ENCODE data around the gene SPIB.
"Not testable (repeated sequence)": the region's sequence is repeated elsewhere in the genome, so short reads cannot be mapped to it uniquely, and the experiment has no call there.

The SPIB gene

DNA sequence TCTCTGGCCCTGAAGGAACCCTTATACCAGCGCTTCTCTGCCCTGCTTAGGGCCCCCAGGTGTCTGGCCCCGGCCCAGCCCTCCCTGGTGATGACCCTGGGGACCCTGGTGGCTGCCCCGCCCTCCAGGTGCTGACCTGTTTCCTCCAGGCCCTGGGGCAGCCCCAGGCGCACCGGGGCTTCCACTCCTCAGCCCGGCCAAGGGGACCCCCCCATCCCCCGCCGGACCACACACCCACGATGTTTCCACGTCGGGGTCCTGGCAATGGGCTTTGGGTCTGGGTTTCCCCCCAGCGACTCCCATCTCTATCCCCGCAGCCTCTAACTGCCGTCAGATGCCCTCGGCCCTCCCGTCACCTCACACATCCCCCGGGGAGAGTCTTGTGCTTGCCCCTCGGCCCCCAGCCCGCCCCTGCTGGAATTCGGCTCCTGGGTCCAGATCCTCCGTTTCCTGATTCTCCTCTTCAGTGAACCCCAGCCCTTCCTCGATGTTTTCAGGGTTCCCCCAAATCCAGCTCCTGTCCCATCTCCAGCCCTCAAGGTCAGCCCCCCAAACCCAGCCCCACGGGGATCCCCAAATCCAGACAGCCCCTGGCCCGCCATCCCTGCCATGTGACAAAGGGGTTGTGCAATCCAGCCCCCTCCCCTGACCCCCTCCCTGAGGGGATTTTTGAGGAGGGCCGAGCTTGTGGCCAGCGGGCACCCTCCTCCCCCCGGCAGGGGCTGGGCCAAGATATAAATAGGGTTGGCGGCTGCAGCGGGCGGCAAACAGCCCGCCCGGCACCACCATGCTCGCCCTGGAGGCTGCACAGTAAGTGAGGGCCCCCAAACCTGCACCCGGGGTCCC, at the start of gene SPIB:
Gene SPIB, plus strand, starts transcription at position 763 of the 846 bp plus-strand sequence. Its CDS starts 25 bp downstream, at position 788.
- DNase-seq (ENCODE audit: low spot score), result peak; percentile 62

- DNase-seq (ENCODE audit: low spot score), result no peak
These were observed 46.7 kb upstream of the SPIB start for GRCh38 chr19:50371914-50372475.

DNA sequence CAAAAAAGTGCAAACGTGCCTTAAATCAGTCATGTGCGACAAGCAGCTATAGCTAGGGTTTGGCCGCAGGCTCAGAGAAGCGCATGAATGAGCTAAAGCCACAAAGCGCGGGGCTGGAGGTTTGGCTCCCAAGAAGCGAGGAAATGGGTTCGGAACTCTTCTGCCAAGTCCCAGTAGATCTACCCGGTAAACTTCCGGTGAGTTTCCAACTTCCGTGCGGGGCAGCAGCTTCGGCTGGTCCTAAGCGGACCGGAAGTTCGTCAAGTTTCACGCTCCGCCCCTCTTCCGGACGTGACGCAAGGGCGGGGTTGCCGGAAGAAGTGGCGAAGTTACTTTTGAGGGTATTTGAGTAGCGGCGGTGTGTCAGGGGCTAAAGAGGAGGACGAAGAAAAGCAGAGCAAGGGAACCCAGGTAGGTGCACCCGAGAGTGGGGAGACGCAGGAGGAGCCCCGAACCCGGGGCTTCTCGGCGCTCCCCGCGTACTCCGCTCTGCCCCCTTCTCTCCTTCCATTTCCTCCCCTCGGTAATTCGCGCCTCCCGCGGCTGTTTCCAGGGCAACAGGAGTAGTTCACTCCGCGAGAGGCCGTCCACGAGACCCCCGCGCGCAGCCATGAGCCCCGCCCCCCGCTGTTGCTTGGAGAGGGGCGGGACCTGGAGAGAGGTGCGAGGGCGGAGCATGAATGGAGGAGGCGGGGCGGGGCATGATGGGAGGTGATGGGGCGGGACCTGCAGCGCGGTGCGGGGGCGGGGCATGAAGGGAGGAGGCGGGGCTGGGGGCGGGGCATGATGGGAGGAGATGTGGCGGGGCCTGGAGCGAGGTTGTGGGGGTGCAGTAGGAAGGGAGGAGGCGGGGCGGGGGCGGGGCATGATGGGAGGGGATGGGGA, 42.3 kb upstream of the SPIB start, which contains the start of gene NR1H2:
Gene NR1H2, plus strand, starts transcription at position 292 of the 885 bp plus-strand sequence. CDS start 1,149 bp downstream, outside the sequence.
- peak; percentile 96 for DNase-seq (ENCODE audit: low spot score)

GRCh38 chr19:50377051-50377461, 41.7 kb upstream of the SPIB start:
- DNase-seq (ENCODE audit: low spot score), result no peak

GRCh38 chr19:50377517-50377916, 41.2 kb upstream of the SPIB start:
- no peak for DNase-seq (ENCODE audit: low spot score)

DNA sequence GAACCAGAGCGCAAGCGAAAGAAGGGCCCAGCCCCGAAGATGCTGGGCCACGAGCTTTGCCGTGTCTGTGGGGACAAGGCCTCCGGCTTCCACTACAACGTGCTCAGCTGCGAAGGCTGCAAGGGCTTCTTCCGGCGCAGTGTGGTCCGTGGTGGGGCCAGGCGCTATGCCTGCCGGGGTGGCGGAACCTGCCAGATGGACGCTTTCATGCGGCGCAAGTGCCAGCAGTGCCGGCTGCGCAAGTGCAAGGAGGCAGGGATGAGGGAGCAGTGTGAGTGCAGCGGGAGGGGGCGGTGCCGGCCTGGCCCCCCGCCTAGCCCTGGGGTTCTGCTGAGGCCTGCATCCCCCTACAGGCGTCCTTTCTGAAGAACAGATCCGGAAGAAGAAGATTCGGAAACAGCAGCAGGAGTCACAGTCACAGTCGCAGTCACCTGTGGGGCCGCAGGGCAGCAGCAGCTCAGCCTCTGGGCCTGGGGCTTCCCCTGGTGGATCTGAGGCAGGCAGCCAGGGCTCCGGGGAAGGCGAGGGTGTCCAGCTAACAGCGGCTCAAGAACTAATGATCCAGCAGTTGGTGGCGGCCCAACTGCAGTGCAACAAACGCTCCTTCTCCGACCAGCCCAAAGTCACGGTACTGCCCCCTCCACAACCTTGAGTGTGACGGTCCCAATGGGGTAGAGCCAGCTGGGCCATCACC, 40.4 kb upstream of the SPIB start:
- DNase-seq (ENCODE audit: low spot score), result no peak

DNA sequence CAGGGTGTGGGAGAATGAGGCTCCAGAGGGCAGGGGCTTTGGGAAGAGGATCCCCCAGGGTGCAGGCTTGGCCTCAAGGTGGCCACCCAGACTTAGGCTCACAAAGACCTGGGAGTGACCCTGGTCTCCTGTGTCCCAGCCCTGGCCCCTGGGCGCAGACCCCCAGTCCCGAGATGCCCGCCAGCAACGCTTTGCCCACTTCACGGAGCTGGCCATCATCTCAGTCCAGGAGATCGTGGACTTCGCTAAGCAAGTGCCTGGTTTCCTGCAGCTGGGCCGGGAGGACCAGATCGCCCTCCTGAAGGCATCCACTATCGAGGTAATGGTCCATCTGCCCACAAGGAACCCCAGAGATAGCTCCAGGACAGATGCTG, 39.9 kb upstream of the SPIB start:
- DNase-seq (ENCODE audit: low spot score), result no peak

GRCh38 chr19:50379602-50380001, 39.1 kb upstream of the SPIB start:
- DNase-seq (ENCODE audit: low spot score), result no peak

- no peak for DNase-seq (ENCODE audit: low spot score)
These were observed 38.6 kb upstream of the SPIB start for GRCh38 chr19:50380137-50380536.

DNA sequence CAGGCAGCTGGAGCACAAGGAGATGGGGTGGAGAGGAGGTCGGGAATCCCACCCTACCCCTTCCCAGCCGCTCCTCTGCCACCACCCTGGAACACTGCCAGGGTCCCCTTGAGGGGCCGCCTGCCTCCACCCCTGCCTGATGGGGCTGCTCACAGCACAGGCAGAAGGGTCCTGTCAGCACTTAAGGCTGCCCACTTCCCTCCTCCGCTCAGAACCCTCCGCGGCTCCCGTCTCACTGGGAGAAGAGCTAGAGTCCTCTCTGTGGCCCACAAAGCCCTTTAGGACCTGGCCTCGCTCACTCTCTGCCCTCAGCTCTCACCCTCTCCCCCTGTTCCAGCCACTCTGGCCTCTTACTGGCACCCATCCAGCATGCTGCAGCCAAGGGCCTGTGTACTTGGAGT, 38.0 kb upstream of the SPIB start:
- no peak for DNase-seq (ENCODE audit: low spot score)

DNA sequence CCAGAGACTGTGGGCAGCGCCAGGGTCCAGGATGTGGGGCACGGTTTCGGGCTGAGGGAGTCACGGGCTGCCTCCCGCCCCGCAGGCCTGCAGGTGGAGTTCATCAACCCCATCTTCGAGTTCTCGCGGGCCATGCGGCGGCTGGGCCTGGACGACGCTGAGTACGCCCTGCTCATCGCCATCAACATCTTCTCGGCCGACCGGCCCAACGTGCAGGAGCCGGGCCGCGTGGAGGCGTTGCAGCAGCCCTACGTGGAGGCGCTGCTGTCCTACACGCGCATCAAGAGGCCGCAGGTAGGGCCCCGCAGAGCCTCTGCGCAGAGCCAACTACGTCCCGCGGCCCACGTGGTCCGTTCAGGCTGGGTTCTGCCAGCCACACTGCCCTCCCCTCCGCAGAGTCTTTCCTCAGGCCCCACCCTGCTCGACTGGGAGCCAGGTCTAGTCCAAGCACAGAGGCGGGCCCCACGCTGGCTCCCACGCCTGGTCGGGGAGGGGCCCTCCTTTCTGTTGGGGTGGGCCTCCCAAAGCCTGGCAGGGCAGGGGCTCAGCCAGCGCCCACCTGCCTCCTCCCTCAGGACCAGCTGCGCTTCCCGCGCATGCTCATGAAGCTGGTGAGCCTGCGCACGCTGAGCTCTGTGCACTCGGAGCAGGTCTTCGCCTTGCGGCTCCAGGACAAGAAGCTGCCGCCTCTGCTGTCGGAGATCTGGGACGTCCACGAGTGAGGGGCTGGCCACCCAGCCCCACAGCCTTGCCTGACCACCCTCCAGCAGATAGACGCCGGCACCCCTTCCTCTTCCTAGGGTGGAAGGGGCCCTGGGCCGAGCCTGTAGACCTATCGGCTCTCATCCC, 36.6 kb upstream of the SPIB start:
- DNase-seq (ENCODE audit: low spot score), result no peak

DNA sequence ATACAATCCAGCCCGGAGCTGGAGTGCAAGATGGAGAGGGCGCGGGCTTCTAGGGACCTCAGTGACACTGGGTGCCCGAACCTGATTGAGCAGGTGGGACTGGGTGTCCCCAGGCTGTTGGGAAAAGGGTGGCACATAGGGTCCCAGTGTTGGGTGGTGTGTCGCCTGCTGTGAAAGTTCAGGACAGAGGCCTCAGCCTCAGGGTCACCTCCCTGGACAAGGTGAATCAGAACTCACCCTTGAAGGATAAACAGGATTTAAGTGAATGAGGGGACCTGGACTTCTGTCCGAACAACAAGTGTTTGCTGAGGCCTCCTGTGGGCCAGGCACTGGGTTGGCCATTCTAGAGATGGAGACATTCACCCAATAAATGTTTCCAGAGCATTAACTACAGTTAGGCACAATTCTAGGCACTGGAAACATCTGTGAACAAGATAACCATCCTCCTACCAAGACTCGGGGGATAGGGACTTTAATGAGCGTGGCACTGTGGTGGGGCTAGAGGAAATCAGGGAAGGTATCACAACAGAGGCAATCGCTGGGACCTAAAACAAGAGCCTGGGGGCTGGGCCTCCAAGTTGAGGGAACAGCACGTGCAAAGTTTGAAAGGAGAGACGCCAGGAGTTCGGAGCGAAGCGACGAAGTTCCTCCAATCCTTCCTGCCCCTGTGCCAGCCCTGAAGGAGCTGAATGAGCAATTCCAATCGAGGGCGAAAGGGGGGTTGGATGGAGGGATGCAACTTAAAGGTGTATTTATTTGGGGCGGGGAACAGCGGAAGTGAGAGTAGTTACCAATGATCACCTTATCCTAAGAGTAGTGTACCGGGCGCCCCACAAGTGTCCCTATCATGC, 35.5 kb upstream of the SPIB start:
- DNase-seq (ENCODE audit: low spot score), result no peak

DNA sequence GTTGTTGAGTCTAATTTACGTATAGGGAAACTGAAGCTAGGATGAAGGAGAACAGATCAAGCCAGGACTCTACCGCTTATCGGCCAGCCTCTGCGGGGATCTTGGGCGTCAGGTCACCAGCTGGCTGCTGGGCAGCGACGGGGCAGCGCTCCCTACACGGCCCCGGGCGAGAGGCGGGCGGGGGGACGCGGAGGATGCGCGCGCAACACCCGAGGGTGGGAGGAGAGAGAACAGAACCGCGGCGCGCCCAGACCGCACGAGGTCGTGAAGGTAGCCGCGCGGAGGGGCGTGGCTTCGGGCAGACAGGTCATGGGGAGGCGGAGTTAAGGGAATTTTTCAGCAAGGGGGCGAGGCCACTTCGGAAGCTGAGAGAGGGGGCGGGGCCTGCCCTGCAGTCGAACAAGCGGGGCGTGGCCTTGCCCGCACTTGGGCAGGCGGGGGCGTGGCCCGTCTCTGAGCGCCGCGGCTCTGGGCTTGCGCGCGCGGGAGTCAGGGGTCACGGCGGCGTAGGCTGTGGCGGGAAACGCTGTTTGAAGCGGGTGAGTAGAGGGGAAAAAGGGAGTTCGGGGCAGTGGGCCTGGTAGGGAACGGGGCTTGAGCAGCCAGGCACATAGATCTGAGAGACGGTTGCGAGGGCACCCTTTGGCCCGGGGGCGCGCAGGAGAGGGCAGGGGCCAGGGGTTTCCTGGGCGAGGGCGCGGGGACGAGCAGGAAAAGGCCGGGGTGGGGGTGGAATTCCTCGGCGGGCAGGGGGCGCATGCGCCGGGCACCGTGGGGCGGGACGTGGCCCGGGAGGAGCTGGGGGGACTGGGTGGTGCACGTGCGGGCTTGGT, 34.7 kb upstream of the SPIB start, which contains the start of gene POLD1:
Gene POLD1, plus strand, starts transcription at position 496 of the 833 bp plus-strand sequence. CDS start 14,505 bp downstream, outside the sequence.
- DNase-seq (ENCODE audit: low spot score), result peak; percentile 95

DNA sequence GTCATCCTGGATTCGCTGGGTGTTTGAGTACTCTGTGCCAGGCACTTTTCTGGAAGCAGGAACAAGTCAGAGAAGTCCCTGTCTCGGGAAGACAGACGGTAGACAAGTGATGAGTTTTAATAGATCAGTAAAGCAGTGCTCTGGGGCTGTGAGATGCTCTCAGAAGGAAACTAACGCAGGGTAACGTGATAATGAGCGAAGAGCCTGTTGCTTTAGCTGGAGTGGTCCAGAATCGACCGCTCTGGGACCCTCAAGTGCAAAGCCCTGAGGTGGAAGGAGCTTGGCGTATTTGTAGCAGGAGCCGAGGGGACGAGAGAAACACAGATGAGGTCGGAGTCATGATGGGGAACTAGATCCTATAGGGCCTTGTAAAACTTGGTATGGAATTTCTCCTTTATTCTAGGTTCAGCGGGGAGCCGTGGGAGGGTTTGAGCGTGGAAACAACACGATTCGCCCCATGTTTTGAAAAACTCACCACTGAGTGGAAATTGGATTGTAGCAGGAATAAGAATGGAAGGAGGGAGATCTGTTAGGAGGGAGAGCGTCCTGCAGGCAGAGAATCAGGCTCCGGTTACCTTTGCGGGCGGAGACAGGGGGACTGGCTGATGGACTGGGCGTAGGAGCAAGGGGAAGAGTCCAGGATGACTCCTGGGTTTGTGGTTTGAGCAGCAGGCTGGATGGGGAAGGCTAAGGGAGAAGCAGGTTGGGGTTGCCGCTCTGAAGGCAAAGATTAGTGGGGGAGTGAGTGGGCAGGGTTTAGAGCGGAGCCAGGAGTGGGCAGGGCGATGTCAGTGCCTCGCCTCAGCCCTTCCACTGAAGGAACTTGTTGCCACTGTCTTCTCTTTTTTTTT, 33.8 kb upstream of the SPIB start:
- DNase-seq (ENCODE audit: low spot score), result no peak

DNA sequence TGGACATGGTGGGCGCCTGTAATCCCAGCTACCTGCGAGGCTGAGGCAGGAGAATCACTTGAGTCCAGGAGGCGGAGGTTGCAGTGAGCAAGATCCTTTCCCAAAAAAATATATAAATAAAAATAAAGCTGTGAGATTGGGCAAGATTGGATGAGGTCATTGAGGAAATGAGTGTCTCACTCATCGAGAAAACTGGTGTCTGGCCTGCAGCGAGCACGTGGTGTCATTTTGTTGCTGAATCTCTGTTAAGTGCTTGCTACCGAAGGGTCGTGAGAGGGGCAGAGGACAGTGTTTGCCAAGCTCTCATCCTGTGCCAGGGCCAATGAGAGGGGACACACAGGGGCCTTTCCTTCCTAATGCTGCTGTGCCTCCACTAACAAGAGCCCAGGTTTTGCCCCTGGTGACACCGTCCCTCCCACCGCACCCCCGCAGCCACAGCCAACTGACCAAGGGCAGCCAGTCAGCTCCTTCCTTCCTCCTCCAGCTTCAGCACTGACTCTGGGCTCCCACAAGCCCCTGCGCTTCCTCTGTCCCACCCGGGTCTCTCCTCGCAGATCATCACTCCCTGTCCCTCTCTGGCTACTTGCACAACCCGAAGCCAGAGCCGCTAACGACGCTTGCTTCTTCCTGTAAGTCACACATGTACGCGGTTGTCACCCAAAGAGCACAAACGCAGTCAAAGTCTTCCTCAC, 31.4 kb upstream of the SPIB start:
- no peak for DNase-seq (ENCODE audit: low spot score)

GRCh38 chr19:50387868-50388245, 30.9 kb upstream of the SPIB start:
- DNase-seq (ENCODE audit: low spot score), result no peak

DNA sequence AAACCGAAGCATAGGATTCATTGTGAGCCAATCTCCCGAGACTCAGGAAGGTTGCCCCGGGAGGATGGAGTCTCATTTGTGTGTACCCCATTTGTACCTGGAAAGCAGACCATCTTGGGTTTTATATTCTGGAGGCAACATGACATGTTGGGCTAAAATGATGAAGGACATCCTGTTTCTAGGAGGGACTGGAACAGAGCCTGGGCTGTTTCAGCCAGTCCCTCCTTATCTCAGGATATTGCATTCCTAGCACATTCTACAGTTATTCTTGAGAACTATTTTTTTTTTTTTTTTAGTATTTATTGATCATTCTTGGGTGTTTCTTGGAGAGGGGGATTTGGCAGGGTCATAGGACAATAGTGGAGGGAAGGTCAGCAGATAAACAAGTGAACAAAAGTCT, 28.4 kb upstream of the SPIB start:
- not testable (repeated sequence) for DNase-seq (ENCODE audit: low spot score)
